HG03432 (cell line): ENCODE measurements around the gene FUT2.
"Not testable (repeated sequence)": the region's sequence is repeated elsewhere in the genome, so short reads cannot be mapped to it uniquely, and the experiment has no call there.

ENCODE experiments used
- ATAC-seq: cut with Tn5 transposase; IDR thresholded peaks from one replicate; pipeline ENCODE4 v1.9.1; 2021; ENCODE audit warnings: mild to moderate bottlenecking, moderate library complexity; ENCODE audit not compliant: unreplicated experiment

FUT2 gene

GRCh38 chr19:48698046-48698445 is 2.3 kb downstream of the FUT2 start:
- no peak for ATAC-seq

- ATAC-seq: no peak
These were observed 6.9 kb downstream of the FUT2 start for GRCh38 chr19:48702701-48703100.

GRCh38 chr19:48703316-48703715 is 7.5 kb downstream of the FUT2 start:
- no peak for ATAC-seq

- ATAC-seq: no peak
These were observed 9.7 kb downstream of the FUT2 start for GRCh38 chr19:48705431-48705830.

- no peak for ATAC-seq
These were observed 12.7 kb downstream of the FUT2 start for GRCh38 chr19:48708471-48708870.

GRCh38 chr19:48711106-48711662 is 15.4 kb downstream of the FUT2 start:
- no peak for ATAC-seq

- ATAC-seq: no peak
These were observed 17.5 kb downstream of the FUT2 start for GRCh38 chr19:48713041-48713863.

GRCh38 chr19:48713864-48714755 is 18.3 kb downstream of the FUT2 start:
- peak; percentile 87 for ATAC-seq

- no peak for ATAC-seq
These were observed 19.2 kb downstream of the FUT2 start for GRCh38 chr19:48714759-48715675.

GRCh38 chr19:48715681-48716171 is 20.0 kb downstream of the FUT2 start:
- ATAC-seq: no peak

GRCh38 chr19:48716562-48717291 is 21.0 kb downstream of the FUT2 start:
- no peak for ATAC-seq

GRCh38 chr19:48718106-48718505 is 22.3 kb downstream of the FUT2 start:
- not testable (repeated sequence) for ATAC-seq

GRCh38 chr19:48718711-48719231 is 23.0 kb downstream of the FUT2 start:
- ATAC-seq: no peak

- ATAC-seq: no peak
These were observed 23.7 kb downstream of the FUT2 start, which contains the start of gene MAMSTR for GRCh38 chr19:48719263-48720171. MAMSTR (minus strand) TSS chr19:48719725; CDS start chr19:48719031, 694 bp downstream.

- ATAC-seq: no peak
These were observed 24.5 kb downstream of the FUT2 start for GRCh38 chr19:48720251-48720612.

GRCh38 chr19:48720613-48721296 is 25.0 kb downstream of the FUT2 start:
- peak; percentile 82 for ATAC-seq

- no peak for ATAC-seq
These were observed 26.5 kb downstream of the FUT2 start for GRCh38 chr19:48722196-48722708.
